Erythroblast (primary cell): ENCODE results near the gene SAA4.
A peak's percentile ranks its signal among the peaks of the same experiment; 100 is the strongest.
"Not testable (repeated sequence)": the region's sequence is repeated elsewhere in the genome, so short reads cannot be mapped to it uniquely, and the experiment has no call there.

ENCODE experiments used
- DNase-seq, 2 experiments: peaks; one replicate each; lab custom pipeline; 2025; lab: John Stamatoyannopoulos, UW
- GATA1 ChIP-seq: IDR thresholded peaks from 2 replicates; pipeline ENCODE4 v1.6.1; 2011; ENCODE audit warnings: low read depth, mild to moderate bottlenecking, control low read depth, low read length, moderate library complexity
- POLR2A ChIP-seq: IDR thresholded peaks from 2 replicates; pipeline ENCODE4 v1.6.1; 2011; ENCODE audit warnings: mild to moderate bottlenecking, low read length

Gene SAA4

GRCh38 chr11:18230859-18231258 is 5.7 kb downstream of the SAA4 start:
- DNase-seq: no peak
- TF ChIP-seq POLR2A: no peak
- no peak for TF ChIP-seq GATA1

GRCh38 chr11:18229501-18229900 is 7.1 kb downstream of the SAA4 start:
- DNase-seq: no peak
- TF ChIP-seq POLR2A (no peak), GATA1 (no peak)

- TF ChIP-seq GATA1: no peak
- TF ChIP-seq POLR2A: no peak
Measured at GRCh38 chr11:18225913-18226312, 10.7 kb downstream of the SAA4 start.

GRCh38 chr11:18223591-18224387 is 12.8 kb downstream of the SAA4 start:
- no peak for TF ChIP-seq POLR2A
- TF ChIP-seq GATA1: no peak
- no peak for DNase-seq

More at GRCh38 chr11:18225913-18226312, 10.7 kb downstream of the SAA4 start:
- DNase-seq: no peak

GRCh38 chr11:18222814-18223421 is 13.7 kb downstream of the SAA4 start:
- DNase-seq: no peak
- TF ChIP-seq GATA1: no peak
- TF ChIP-seq POLR2A: no peak

GRCh38 chr11:18221274-18221876 is 15.2 kb downstream of the SAA4 start:
- TF ChIP-seq POLR2A: no peak
- no peak for TF ChIP-seq GATA1

GRCh38 chr11:18209058-18209457 is 27.5 kb downstream of the SAA4 start:
- no peak for DNase-seq
- TF ChIP-seq POLR2A (no peak), GATA1 (no peak)

More at GRCh38 chr11:18221274-18221876, 15.2 kb downstream of the SAA4 start:
- no peak for DNase-seq

GRCh38 chr11:18204771-18205170 is 31.8 kb downstream of the SAA4 start:
- TF ChIP-seq POLR2A: no peak
- TF ChIP-seq GATA1: no peak
- no peak for DNase-seq

- DNase-seq: no peak
Measured at GRCh38 chr11:18204220-18204619, 32.4 kb downstream of the SAA4 start.

GRCh38 chr11:18203723-18204122 is 32.9 kb downstream of the SAA4 start:
- TF ChIP-seq POLR2A (no peak), GATA1 (no peak)
- DNase-seq: peak in 1 of 2 experiments; percentile 13

More at GRCh38 chr11:18204220-18204619, 32.4 kb downstream of the SAA4 start:
- TF ChIP-seq POLR2A: no peak
- TF ChIP-seq GATA1: no peak

- DNase-seq: not testable (repeated sequence)
Measured at GRCh38 chr11:18197738-18198137, 38.9 kb downstream of the SAA4 start.

- TF ChIP-seq POLR2A: no peak
- no peak for TF ChIP-seq GATA1
- DNase-seq: no peak
Measured at GRCh38 chr11:18196532-18196931, 40.1 kb downstream of the SAA4 start.

GRCh38 chr11:18193010-18193409 is 43.6 kb downstream of the SAA4 start:
- TF ChIP-seq POLR2A (no peak), GATA1 (no peak)

GRCh38 chr11:18191376-18191775 is 45.2 kb downstream of the SAA4 start:
- TF ChIP-seq GATA1 (no peak), POLR2A (no peak)
- DNase-seq: no peak

More at GRCh38 chr11:18193010-18193409, 43.6 kb downstream of the SAA4 start:
- DNase-seq: no peak

GRCh38 chr11:18189476-18190245 is 46.9 kb downstream of the SAA4 start:
- DNase-seq: not testable (repeated sequence)
